Hematopoietic multipotent progenitor cell treated with erythropoietin and hydrocortisone succinate and interleukin-3 and kit ligand, for 4 days (in vitro differentiated cells): ENCODE data around the gene XRCC1.
"Not testable (repeated sequence)": the region's sequence is repeated elsewhere in the genome, so short reads cannot be mapped to it uniquely, and the experiment has no call there.

ENCODE experiments used
- DNase-seq: peaks from one replicate; pipeline ENCODE4 v3.0.0-alpha.2; 2015

The XRCC1 gene, protein sequence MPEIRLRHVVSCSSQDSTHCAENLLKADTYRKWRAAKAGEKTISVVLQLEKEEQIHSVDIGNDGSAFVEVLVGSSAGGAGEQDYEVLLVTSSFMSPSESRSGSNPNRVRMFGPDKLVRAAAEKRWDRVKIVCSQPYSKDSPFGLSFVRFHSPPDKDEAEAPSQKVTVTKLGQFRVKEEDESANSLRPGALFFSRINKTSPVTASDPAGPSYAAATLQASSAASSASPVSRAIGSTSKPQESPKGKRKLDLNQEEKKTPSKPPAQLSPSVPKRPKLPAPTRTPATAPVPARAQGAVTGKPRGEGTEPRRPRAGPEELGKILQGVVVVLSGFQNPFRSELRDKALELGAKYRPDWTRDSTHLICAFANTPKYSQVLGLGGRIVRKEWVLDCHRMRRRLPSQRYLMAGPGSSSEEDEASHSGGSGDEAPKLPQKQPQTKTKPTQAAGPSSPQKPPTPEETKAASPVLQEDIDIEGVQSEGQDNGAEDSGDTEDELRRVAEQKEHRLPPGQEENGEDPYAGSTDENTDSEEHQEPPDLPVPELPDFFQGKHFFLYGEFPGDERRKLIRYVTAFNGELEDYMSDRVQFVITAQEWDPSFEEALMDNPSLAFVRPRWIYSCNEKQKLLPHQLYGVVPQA

DNA sequence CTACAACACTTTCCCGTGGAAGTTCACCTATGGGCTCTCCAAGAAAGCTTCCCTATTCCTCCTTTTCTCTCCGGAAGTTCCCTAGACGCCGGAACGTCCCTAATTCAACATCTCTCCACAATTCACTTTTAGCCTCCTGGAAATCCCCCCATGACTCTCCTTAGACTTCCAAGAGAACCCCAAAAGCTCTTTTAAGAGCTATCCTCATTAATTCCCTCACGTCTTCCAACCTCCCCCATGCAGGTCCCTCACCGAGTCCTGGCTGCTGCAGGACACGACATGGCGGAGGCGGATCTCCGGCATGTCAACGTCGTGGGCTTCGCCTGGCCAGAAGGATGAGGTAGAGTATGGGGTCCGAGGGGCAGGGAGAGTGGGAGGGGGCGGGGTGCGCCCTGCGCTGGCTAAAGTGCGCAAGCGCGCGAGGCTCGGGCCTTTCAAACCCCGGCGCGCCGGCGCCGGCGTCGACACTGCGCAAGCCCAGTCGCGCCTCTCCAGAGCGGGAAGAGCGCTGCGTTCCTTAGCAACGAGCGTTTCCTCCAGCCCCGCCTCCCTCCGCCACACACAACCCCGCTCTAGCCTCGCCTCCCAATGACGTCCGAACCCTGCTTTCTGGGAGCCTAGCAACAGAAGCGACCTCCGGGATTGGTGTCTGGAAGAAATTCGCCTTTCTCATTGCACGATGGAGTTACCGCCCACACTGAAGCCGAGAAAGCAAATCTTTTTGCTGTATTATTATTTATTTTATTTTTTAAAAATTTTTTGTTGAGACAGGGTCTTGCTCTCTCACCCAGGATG is at the start of gene XRCC1, which contains the start of gene PINLYP:
Gene XRCC1 (minus strand): TSS at position 372 of the 795 bp plus-strand sequence. CDS start 69 bp downstream, at position 303.
Gene PINLYP (plus strand): TSS at position 646 of the 795 bp plus-strand sequence. CDS start 1,391 bp downstream, outside the sequence.
- peak; percentile 100 for DNase-seq

DNA sequence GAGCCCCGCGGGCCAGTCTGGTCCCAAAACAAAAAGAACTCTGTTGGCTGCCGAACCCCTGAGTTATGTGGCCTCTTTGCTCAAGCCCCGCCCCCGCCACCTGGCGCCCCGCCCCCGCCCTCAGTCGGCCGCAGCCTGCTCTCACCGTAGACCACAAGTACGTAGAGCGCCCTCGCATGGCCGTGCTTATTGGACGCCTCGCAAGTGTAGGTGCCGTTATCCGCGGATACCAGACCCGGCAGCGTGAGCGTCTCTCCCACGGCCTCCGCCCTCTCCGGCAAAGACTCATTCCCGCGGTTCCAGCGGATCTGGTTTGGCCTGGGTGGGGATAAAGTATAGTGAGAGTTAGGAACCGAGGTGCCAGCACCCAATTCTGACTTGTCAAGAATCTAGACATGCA is 49.6 kb upstream of the XRCC1 start:
- DNase-seq = peak; percentile 93

DNA sequence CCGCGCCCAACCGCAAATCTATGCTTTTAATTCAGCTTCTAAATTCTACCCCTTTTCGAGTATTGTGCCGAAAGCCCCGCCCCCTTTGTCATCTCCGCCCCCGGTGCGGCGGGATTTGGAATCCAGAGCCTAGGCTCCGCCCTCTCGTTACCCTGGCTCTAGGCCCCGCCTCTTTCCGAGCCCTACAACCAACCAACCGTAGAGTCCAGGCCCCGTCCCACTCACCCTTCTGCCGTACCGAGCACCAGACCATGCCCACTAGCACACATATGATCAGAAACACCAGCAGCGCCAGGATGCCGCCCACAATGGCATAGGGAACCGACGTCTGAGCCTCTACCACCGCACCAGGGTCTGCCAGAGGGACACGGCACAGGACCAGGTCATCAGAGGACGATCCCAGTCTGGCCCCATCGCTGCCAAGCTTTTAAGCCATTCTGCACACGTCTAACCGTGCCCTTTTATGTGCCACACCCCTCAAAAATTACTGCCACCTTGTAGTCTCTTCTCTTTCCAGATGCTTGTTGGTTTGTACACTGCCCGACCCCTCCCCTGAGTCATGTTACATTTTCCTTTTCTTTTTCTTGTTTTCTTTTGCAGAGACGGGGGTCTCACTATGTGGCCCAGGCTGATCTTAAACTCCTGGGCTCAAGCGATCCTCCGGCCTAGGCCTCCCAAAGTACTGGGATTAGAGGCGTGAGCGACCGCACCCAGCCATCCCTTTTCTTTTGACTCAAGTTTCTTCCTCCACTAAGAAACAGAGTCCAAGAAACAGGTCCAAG is 48.8 kb upstream of the XRCC1 start:
- peak; percentile 48 for DNase-seq

DNA sequence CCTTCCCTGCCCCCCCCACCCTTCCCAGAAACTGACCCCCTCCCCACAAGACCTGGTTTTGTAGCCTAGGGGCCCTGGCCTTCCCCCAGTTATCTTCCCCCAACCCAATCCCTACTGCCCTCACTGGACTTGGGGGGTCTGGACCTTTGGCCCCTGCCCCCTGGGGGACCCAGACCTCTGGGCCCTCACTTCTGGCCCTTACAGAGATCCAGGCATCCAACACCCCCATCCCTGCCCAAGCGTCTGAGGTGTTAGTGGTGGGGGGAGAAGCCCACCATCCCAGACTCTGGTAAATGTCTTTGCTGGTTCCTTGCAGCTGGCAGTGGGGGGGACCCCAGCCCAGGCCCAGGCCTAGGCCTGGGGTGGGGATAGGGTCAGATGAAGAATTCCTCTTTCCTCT is 47.6 kb upstream of the XRCC1 start:
- DNase-seq = no peak

DNA sequence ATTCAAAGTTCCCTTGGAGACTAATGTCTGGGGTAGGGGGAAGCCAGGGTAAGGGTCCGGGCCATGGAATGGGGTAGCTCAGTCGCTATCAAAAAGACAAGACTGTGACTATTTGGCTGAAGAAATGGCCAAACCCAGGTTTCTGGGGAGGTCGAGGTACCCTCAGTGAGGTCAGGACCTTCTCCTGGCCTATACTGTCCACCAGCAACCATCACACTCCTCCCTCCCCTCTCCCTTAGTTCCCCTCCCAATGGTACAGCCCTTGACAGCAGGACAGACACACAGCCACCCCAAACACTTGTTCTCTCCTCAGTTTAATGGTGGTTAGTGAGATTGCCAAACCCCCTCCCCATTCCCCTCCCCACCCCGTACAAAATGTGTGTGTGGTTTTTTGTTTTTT is 46.7 kb upstream of the XRCC1 start:
- no peak for DNase-seq

DNA sequence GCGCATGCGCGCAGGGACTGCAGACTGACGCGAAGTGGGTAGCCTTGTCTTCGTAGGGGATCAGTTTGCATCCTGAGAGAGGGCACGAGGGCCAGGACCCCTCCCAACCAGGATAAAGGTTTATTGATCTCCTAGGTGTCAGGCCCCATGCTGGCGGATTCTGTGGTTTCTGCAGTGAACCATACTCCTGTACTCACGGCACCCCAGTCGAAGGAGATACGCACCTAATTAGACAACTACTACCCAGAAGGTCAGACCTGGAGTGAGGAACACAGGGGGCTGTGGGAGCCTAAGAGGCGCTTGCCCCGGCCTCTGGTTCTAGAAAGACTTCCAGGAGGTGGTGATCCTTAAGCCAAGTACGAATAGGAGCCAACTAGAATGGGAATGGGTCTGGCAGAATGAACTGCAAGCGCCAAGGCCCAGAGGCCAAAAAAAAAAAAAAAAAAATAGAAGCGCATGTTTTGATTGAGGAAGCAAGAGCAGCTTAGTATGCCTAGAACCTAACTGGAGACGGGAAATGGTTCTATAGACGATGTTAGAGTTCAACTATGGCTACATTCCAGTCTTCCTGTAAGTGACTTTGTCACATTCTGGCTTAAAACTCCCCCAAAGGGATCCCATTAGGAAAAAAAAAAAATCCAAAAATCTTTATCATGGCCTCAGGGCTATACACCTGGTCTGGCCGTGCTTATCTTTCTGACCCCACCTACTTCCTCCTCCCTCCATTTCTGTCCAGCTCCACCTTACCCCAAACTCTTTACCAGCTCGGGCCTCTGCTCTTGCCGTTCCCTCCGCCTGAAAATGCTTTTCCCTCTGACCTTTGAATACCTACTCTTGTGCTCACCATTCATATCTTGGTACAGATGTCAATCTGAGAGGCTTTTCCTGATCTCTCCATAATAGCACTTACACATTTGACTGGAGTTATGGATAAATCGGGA is 45.0 kb upstream of the XRCC1 start:
- DNase-seq = no peak

DNA sequence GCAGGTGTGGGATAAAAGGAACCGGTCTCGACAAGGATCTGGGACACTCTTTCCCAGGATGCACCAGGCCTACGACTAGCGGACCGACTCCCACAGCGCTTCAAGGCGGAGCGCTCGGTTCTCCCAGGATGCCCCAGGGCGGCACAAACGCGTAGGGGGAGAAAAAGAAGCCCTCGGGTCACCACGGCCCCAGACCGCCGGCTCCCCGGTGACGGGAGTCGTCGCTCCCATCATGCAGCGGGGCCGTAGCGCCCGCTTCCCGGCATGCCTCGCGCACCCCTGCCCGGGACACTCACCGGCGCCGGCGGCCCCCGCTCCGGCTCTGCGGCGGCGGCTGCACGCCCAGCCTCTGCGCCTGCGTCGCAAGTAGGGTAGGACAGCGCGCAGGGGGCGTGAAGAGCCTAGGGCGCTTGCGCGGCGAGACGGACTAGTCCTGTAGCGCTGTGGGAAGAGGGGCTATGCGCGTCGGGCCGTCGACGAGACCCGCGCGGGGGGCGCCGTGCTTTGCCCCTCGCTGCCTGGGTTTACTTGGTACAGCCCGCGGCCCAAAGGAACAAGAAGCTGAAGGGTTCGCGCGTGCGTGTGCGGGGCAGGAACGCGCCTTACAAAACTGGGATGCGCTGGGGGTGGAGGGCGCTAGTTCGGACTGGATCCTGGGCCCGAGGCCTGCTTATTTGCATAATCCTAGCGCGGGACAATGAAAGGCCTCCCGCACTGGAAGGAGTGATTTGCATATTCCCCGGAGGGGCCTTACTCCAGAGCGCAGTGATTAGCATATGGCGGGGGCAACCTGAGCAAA is 44.1 kb upstream of the XRCC1 start, which contains the start of gene ZNF428:
Gene ZNF428 (minus strand): TSS at position 368 of the 799 bp plus-strand sequence. CDS start 5,325 bp downstream, outside the sequence.
- peak; percentile 95 for DNase-seq

DNA sequence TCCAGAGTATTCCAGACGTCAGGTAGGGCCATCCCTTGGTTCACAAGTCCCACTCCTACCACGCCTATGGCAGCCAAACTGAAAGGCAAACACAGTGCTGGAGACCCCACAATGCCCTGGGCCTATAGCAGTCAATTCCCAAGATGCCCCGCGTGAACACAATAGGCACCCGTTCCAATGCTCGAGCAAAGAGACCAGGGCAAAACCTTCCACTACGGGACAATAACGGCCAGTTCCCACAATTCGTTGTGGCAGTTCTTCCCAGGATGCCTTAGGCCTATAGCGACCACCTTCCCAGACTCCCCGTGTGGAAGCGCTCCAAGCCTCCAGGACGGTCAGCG is 43.6 kb upstream of the XRCC1 start:
- DNase-seq = peak; percentile 88

DNA sequence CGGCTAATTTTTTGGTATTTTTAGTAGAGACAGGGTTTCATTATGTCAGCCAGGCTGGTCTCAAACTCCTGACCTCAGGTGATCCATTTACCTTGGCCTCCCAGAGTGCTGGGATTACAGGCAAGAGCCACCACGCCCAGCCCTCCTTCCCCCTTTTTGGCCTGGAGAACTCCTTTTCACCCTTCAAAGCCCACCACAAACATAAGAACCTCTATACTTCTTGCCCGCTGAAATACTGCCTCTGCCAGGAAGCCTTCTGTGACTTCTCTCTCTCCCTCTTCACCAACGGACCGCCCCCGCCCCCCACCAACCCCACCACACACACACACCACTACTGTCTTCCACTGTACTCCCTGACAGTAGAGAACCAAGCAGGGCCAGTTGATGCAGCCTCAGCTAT is 41.6 kb upstream of the XRCC1 start:
- no peak for DNase-seq

DNA sequence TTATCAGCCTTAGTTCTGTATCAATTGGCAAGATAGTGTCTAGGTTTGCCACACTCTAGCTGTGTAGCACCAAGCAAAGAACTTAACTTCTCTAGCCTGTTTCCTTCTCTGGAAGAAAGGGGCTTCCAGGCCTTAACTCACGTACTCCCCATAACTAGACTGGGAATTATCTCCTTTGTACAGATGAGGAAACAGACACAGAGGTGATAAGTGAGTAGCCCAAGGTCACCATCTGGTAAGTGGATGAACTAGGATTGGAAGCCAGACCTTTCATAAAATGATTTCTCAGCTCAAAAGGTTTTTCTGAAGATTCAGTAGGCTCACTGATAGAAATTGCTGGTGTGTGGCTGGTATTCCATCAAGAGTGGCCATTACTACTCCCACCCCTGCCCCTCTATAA is 41.0 kb upstream of the XRCC1 start:
- DNase-seq = no peak

DNA sequence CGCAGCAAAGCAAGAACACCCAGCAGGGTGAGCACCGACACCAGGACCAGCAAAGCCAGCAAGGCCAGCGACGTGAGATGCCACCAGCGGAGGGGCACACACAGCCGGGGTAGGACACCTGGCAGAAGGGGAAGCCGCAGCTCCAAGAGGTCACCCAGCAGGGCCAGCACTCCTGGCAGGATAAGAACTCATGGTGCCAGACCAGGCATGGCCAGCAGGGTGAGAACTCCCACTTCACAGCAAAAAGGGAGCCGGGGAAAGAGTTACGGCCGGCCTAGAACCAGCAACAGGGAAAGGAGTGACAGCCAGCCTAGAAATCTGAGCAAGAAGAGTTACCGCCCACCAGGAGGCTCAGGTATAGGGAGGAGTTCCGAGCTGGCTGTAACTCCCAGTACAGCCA is 37.0 kb upstream of the XRCC1 start:
- no peak for DNase-seq

DNA sequence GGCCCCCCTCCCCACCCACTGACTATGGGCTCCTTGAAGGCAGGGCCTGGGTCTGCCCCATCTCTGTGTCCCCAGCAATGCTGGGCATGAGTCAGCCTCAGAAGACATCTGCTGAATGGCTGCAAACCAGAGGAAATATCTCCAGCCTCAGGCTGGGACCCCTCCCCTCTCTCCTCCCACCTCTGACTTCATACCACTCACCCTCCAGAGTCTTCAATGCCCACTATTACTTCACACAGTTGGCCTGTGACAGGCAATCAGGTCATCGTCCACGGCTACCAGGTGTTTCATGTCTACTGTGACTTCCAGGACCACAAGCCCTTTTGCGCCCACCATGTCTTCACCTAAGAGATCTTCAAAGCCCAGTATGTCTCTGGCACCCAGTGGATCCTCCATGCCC is 36.5 kb upstream of the XRCC1 start, which contains the start of gene SRRM5:
Gene SRRM5 (plus strand): TSS at position 301 of the 400 bp plus-strand sequence. CDS start 34 bp downstream, at position 335.
- DNase-seq = no peak

DNA sequence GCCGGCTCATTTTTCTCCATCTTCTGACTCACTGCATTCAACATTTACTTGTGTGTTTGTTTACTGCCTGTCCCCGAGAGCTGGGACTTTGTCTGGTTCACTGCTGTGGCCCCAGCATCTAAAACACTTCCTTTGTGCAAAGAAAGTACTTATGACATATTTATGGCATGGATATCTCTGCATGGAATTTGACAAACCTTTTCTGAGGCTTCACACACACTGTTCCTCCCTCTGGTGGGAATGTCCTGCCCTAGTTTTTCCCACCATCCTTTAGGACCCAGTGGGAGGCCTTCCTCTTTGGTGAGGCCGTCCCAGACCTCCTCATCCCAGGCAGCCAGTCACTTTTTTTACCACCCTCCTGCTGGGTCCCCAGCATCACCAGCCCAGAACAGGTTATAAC is 35.2 kb upstream of the XRCC1 start:
- DNase-seq = no peak

DNA sequence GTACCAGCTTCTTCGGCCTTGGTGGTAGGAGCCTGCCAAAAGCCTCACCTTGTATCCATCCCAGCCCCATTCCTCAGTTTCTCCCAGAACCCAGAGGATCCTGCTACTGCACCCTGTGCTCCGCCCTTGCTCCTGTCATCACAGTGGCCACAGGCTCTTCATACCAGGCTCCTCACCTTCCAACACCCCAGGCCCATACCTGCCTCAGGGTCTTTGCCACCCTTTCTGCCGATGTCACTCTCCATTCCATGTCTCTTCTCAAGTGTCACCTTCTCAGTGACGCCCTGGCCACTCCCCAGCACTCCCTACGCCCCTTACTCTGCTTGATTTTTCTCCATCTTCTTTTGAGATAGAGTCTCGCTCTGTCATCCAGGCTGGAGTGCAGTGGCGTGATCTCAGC is 34.5 kb upstream of the XRCC1 start:
- no peak for DNase-seq

DNA sequence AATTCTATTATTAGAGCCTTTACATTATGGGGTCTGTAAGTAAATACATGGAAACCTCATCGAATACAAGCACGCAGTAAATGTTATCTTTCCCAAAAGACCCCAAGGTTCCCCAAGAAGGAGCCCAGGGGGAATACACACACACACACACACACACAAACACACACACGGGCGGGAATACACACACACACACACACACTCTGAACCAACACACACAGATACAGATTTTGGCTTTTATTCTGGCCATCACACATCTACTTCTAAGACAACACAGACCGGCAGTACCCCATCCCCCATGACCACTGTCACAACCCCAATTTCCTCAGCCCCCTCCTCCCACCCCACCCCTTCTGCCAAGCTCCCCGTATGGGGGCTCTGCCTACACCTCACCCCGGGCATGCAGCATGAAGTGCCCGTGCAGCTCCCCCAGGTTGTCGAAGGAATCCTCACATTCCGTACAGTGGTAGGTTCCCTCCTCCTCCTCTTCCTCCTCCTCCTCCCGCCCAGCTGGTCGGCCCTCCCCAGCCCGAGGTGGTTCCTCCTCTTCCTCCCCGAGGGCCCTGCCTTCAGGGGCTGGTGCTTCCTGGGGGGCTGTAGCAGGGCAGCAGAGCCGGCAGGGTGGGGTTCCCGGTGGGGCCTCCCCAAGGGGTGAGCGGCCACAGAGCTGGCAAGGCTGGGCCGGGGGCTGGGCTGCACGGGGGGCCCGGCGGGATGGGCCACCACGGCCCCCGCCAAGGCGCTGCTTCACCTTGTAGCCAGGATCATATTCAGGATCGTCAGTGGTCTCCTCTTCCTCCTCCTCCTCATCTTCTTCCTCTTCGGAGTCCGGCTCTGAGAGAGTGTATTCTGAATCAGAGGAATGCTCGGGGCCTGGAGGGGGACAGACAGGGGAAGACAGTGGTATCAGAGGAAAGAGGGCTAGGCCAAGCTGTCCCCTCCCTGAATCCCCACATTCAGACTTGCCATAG is 32.2 kb upstream of the XRCC1 start:
- DNase-seq = no peak

DNA sequence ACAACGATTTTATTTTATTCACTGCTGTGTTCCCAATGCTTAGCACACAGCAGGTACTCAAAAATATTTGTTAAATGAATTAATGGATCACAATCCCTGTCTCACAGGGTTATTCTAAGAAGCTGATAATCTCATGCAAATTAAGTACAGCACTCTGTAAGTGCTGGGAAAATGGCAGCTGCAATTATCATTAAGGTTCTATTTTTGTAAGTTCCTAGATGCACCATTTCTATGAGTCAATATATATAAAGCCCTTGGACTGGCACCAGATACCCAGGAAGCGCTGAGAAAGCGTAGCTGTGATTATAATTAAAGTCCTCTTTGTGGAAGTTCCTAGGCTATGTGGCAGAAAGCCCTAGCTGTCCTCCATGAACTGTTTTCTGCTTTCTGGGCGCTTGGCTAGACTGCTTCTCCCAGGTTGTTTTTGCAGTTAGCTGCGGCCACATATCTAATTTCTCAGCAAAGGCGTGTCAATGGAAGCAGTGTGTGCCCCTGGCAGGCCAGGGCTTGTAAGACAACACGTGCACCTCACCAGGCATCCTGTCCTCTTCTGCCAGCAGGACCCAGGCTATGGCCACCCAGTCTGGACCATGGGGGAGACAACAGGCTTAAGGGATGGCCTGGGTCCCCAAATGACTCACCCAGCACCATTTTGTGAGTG is 31.4 kb upstream of the XRCC1 start:
- DNase-seq = no peak

DNA sequence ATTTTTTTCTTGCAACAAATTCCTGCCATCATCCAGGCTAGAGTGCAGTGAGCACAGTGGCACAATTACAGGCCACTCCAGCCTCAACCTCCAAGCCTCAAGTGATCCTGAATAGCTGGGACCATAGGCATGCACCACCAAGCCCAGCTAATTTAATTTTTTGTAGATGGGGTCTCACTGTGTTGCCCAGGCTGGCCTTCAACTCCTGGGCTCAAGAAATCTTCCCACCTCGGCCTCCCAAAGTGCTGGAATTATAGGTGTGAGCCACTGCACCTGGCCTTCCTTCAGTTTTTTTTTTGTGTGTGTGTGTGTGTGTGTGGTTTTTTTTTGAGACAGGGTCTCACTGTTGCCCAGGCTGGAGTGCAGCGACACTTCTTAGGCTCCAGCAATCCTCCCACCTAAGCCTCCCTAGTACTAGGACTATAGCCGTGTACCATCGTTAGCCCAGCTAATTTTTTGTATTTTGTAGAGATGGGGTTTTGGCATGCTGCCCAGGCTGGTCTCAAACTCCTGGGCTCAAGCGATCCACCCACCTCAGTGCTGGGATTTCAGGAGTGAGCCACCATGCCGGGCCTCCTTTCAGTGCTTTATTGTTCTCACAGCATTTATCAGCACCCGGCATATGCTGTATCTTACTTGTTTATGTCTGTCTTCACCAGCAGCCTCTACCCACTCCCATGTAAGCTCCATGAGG is 30.7 kb upstream of the XRCC1 start:
- DNase-seq = no peak

DNA sequence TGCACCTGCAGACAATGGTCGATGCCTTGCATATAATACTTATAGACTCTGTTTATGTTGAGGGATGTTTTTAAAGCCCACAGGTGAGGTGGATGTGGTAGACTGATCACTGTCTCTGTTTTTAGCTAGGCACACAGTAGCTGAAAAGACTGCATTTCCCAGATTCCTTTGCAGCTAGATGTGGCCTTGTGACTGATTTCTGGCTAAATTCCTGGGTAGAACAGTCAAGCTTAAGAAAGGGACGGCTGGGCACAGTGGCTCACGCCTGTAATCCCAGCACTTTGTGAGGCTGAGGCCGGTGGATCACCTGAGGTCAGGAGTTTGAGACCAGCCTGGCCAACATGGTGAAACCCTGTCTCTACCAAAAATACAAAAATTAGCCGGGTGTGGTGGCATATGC is 25.0 kb upstream of the XRCC1 start:
- not testable (repeated sequence) for DNase-seq
